ENCODE data around the gene RIMBP2.

The RIMBP2 gene

GRCh38 chr12:130737731-130738130 lies 21.6 kb upstream of the RIMBP2 start:
- no peak for DNase-seq (ENCODE audit: low read depth)

GRCh38 chr12:130729344-130729743 lies 13.2 kb upstream of the RIMBP2 start:
- no peak for DNase-seq (ENCODE audit: low read depth)

GRCh38 chr12:130728158-130729058 lies 12.3 kb upstream of the RIMBP2 start:
- no peak for DNase-seq (ENCODE audit: low read depth)

- no peak for DNase-seq (ENCODE audit: low read depth)
These were observed 3.3 kb upstream of the RIMBP2 start for GRCh38 chr12:130719263-130719859.

- DNase-seq (ENCODE audit: low read depth): no peak
These were observed 1.7 kb upstream of the RIMBP2 start for GRCh38 chr12:130717752-130718151.

- DNase-seq (ENCODE audit: low read depth): no peak
These were observed 869 bp upstream of the RIMBP2 start for GRCh38 chr12:130716969-130717366.

GRCh38 chr12:130715150-130715997 lies 725 bp downstream of the RIMBP2 start:
- DNase-seq (ENCODE audit: low read depth): no peak

GRCh38 chr12:130714591-130715149 lies 1.4 kb downstream of the RIMBP2 start:
- no peak for DNase-seq (ENCODE audit: low read depth)

GRCh38 chr12:130714091-130714590 lies 2.0 kb downstream of the RIMBP2 start:
- no peak for DNase-seq (ENCODE audit: low read depth)

GRCh38 chr12:130713581-130713991 lies 2.5 kb downstream of the RIMBP2 start:
- DNase-seq (ENCODE audit: low read depth): no peak

GRCh38 chr12:130712346-130713065 lies 3.6 kb downstream of the RIMBP2 start:
- no peak for DNase-seq (ENCODE audit: low read depth)

GRCh38 chr12:130711756-130712155 lies 4.3 kb downstream of the RIMBP2 start:
- DNase-seq (ENCODE audit: low read depth): no peak

- DNase-seq (ENCODE audit: low read depth): no peak
These were observed 5.4 kb downstream of the RIMBP2 start for GRCh38 chr12:130710733-130711080.

- DNase-seq (ENCODE audit: low read depth): no peak
These were observed 5.9 kb downstream of the RIMBP2 start for GRCh38 chr12:130709971-130710732.

- no peak for DNase-seq (ENCODE audit: low read depth)
These were observed 6.7 kb downstream of the RIMBP2 start for GRCh38 chr12:130709151-130709970.

GRCh38 chr12:130708648-130709047 lies 7.5 kb downstream of the RIMBP2 start:
- no peak for DNase-seq (ENCODE audit: low read depth)

- no peak for DNase-seq (ENCODE audit: low read depth)
These were observed 8.6 kb downstream of the RIMBP2 start for GRCh38 chr12:130707571-130707891.

GRCh38 chr12:130706885-130707570 lies 9.1 kb downstream of the RIMBP2 start:
- no peak for DNase-seq (ENCODE audit: low read depth)

- DNase-seq (ENCODE audit: low read depth): no peak
These were observed 9.8 kb downstream of the RIMBP2 start for GRCh38 chr12:130706311-130706710.
